SH-SY5Y (cell line): ENCODE results near the gene ENO3.

ENCODE experiments used
- GATA2 ChIP-seq: IDR thresholded peaks from 2 replicates; pipeline ENCODE4 v1.6.1; 2011; ENCODE audit warnings: mild to moderate bottlenecking, low read depth, low read length
- GATA3 ChIP-seq: IDR thresholded peaks from 2 replicates; pipeline ENCODE4 v1.6.1; 2011; ENCODE audit warnings: low read depth, mild to moderate bottlenecking, low read length, moderate library complexity

GRCh38 chr17:4945176-4945943 is 5.6 kb upstream of the ENO3 start:
- no peak for TF ChIP-seq GATA2
- TF ChIP-seq GATA3: no peak
